Fibroblast of skin of right quadriceps (primary cell): ENCODE results near the gene SPCS1.
"Not testable (repeated sequence)": the region's sequence is repeated elsewhere in the genome, so short reads cannot be mapped to it uniquely, and the experiment has no call there.

Source experiments
- DNase-seq: peaks from one replicate; pipeline ENCODE4 v3.0.0-alpha.2; 2013

The SPCS1 gene

DNA sequence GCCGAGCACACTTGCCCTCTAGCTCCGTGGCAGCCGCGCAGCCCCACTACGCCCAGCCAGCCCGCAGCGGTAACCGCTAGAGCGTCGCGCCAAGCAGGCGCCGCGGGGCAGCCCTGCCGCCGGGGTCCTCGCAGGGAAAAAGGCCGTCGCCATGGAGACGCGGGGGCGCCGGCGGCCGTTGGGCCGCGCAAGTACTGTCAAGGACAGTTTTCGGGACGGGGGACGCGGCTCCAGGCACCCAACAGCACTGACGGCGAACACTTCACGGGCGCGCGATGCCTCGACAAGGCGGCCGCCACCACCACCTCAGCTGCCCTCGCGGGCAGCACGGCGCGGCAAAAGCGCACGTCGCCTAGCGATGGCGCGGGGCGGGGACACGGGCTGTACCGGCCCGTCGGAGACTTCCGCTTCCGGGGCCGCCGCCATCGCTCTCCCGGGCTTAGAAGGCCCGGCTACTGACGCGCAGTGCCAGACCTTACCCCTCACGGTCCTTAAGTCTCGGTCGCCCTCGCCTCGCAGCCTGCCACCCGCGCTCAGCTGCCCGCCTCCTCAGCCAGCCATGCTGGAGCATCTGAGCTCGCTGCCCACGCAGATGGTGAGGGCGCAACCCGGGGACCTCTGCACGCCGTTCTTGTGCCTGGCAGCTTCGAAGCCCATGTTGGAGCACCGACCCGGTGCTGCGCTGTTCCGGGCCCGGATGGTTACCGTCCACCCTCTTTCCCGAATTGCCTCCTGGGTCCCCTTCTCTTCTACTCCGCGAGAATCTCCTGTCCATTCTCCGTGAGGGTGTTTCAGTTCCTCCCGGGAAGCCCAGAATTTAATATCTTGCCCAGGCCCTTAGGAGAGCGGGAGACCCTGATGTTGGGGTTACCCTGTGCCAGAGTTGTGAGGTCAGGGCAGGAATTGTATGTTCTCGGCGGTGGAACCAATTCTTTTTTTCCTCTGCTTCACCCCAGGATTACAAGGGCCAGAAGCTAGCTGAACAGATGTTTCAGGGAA is at the start of gene SPCS1, which contains the start of gene GLT8D1:
Gene SPCS1 (plus strand): TSS at position 419 of the 999 bp plus-strand sequence. CDS start 141 bp downstream, at position 560.
Gene GLT8D1 (minus strand): TSS at position 104 of the 999 bp plus-strand sequence. CDS start 5,331 bp downstream, outside the sequence.
- DNase-seq, result peak; percentile 82

DNA sequence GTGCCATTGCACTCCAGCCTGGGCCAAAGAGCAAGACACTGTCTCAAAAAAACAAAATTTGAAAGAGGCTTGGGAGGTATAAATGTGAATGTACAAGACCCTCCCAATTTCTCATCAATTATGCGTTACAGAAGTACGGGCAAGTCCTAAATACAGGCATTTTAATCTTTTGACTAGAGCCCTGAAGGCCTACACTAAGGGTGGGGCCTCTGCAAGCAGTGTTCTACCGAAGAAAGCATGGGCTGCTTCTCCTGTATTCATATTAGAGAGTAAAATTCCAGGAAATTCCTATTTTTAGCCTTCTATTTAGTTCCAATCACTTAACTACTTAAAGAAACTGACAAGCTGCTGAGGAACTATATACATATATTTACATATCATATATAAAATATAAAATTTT is 45.9 kb upstream of the SPCS1 start:
- no peak for DNase-seq

DNA sequence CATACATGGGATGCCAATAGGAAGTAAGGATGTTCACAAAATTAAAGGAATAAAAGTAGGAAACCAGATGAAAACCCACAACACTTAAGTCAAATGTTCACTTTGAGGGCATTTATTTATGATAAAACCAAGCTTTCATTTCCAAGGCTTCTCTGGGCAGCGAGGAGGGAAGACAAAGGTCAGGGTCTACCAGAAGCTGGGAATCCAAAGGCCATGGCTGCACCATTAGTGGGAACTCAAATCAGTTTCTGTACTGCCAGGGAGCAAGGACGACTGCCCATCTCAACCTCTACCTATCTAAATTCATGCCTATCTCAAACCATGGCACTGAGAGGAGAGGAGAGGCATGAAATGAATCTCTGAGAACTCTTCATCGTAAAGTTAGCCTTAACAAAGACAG is 42.8 kb upstream of the SPCS1 start:
- no peak for DNase-seq

DNA sequence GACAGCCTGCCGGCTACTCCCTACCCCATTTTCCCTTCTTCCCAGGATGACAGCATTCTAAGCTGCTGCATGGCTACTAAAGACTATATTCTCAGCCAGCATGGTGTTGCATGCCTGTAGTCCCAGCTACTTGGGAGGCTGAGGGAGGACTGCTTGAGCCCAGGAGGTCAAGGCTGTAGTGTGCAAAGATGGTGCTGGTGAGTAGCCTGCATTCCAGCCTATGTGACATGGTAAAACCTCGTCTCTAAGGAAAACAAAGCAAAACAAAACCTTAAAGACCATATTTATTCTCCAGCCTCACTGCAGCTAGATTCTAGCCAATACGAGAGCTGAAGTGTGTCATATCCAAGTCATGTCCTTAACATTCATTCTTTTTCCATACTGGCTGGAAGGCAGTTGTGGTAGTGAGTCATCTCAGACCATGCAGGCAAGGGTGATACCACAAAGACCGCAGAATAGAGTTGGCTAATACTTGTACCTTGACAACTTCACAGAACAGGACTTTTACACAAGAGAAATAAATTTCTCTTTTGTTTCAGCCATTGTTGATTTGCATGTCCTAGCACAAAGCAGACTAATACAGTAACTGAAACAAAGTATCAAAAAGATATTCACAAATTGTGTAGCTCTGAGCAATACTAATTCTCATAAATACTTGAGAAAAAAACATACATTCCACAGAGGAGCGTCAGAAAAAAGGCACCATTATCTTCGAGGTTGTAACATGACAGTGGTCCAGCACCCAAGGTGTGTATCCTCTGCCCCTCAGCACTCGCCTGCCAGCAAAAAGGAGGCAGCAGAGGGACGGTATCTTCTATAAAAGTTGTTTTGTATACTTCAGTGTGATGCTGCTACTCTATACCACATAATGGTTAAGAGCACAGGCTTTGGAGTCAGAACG is 35.0 kb upstream of the SPCS1 start:
- peak; percentile 100 for DNase-seq

DNA sequence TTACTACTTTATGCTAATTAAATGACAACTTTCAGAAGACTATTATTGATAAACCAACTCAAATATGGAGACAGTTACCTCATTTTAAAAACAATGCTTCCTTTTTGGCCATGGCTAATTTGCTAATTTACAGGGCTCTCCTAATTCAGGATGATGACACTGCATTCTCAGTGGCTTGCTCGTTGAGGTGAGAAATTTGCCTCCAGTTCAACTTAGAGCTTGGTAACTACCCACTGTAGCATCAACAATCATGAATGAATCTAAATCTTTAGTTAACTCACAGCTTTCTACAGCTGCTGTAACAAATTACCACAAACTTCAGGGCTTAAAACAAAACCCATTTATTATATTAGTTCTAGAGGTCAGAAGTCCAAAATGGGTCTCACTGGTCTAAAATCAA is 34.2 kb upstream of the SPCS1 start:
- peak; percentile 44 for DNase-seq

DNA sequence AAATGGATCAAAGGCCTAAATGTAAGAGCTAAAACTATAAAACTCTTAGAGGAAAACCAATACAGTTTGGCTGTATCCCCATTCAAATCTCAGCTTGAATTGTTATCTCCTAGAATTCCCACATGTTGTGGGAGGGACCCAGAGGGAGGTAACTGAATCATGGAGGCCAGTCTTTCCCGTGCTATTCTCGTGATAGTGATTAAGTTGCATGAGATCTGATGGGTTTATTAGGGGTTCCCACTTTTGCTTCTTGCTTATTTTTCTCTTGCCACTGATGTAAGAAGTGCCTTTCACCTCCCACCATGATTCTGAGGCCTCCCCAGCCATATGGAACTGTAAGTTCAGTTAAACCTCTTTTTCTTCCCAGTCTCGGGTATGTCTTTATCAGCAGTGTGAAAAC is 29.7 kb upstream of the SPCS1 start:
- not testable (repeated sequence) for DNase-seq

DNA sequence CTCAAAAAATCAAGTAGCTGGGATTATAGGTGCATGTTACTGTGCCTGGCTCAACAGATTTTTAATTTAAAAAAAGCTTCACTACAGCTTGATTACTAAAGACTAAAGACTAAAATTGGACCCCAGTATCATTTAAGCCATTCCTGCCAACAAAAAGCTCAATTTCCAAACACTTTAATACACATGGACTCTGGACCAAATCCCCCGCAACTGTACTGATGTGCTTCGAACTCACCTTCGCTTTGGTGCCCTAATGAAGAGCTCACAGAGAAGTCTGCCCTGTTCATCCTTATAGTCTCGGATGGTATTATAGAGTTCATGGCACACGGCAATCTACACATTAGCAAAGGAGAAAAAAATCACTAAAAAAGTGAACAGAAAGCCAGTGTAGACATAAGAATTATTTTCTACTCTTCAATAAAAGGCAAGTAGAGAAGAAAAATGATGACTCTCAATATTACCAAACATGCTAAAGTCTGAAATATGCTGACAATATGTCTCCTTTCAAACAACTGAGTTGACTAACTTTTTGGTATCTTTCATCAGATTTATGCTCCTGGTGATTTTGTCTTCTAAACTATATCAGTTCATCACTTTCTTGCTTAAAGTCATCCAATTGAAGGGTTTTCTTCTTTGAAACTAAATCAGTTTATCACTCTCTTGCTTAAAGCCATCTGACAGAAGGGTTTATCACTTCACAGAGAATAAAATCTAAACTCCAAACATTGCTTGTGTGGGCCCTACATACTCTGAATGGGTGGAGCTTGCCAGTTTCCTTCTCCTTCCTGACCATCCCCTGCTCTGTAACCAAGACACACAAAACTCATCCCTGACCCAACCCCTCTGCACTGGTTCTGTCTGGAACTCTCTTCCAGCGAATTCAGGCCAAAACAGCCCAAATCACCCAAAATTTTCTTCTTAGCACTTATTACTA is 27.4 kb upstream of the SPCS1 start:
- DNase-seq, result peak; percentile 15

DNA sequence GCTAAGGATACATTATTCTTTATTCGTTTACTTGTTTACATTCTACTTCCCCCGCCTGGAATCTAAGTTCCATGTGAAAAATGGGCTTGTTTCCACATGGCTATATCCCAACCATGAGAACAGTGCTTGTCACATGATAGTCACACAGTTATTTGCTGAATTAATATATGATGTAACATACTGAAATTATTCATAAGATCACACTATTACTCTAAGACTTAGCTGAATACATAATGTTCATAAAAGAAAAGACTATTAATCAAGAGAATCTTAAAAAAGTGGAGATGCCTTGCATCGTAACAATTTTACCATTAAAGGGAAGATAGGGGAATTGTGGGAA is 26.7 kb upstream of the SPCS1 start:
- peak; percentile 51 for DNase-seq

DNA sequence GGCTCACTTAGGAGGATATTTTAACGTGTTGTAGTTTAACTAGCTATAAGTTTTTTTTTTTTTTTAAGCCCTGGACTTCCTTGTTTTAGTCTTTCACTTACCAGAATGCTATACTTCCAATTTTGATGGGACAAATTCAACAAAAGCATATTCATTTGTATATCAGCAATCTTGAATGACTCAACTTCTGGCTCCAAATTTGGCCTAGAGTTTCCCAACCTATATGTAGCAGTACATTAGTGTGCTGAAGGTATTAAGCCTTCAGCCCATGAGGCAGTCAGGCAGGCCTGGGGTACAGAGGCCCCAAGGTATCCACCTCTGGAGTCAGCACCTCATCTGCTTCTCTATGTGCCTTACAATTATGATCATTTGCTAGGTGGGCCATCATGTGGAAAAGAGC is 26.1 kb upstream of the SPCS1 start:
- DNase-seq, result no peak

DNA sequence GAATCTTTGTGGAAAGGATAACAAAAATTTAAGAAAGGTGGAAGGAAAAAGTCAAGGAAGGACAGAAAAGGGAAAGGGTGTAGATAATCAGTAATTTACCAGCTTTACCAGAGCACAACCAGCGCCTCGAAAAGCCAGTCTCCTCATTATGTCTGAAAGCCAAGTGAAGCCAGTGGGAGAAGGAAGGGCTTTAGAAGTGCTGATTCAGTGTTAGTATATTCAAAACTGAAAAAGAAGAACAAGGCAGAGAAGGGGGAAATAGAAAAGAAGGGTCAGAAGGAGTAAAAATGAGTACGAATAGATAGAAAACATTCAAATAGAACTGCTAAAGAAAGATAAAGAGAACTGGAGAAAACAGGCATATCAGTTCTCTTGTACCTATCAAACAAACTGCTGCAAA is 24.3 kb upstream of the SPCS1 start:
- no peak for DNase-seq

DNA sequence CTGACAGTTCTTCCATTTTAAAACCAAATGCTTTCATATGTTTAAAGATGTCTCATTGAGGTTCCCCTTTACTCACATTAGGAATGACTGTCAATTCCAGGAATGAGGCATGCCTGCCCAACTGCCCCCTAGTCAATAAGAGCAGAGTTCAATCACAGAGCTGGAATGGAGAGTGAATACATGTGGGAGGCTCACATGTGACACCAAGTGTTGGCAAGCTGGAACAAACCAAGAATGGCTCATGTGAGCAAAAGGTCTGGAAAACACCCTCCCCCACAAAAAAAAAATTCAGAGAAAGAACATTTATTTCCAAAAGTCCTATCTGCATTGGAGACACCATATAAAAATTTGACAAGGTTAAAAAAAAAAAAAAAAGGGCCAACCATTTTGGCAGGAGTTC is 23.9 kb upstream of the SPCS1 start:
- peak; percentile 82 for DNase-seq

DNA sequence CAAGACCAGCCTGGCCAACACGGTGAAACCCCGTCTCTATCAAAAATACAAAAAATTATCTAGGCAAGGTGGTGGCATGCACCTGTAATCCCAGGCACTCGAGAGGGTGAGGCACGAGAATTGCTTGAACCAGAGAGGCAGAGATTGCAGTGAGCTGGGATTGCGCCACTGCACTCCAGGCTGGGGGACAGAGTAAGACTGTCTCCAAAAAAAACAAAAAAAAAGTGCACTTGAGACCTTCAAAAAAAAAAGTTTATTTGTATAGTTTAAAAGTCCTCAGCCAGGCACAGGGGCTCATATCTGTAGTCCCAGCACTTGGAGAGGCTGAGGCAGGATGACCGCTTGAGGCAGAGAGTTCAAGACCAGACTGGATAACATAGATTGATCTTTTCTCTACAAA is 22.3 kb upstream of the SPCS1 start:
- DNase-seq, result no peak

DNA sequence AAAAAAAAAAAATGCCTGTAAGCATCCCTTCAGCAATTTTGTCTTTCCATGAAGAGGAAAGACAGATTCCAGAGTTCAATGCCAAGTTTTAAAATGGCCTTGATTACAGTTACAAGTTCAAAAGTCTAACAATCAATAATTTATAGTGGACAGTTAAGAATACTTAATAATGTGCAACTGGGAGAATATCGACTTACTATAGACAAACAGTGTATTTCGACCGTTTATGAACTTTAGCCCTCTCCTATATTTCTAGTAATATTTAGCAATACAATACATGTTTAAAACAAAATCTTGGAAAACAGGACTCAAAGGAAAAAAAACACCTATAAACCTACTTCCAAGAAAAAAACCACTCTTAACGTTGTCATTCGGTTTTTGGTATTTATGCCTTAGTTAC is 21.7 kb upstream of the SPCS1 start:
- no peak for DNase-seq

DNA sequence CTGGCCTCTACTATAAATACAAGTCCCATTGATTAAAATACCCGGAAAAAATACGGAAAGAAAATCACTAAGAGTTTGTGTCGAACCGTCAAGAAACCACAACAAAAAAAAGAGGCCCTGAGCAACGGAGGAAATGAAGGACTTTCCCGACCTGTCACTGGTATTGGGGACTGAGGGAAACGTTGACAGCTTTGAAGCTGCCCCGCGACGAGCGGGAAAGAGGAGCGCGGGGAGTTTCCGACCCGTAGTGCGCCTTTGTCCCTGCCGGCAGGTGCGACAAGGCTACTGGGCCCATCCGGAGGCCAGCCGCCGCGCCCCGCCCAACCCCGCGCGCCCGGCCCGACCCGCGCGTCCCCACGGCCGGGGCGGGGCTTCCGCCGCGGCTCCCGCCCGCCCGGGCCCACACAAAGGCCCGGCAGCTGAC is 20.6 kb upstream of the SPCS1 start:
- DNase-seq, result peak; percentile 65

DNA sequence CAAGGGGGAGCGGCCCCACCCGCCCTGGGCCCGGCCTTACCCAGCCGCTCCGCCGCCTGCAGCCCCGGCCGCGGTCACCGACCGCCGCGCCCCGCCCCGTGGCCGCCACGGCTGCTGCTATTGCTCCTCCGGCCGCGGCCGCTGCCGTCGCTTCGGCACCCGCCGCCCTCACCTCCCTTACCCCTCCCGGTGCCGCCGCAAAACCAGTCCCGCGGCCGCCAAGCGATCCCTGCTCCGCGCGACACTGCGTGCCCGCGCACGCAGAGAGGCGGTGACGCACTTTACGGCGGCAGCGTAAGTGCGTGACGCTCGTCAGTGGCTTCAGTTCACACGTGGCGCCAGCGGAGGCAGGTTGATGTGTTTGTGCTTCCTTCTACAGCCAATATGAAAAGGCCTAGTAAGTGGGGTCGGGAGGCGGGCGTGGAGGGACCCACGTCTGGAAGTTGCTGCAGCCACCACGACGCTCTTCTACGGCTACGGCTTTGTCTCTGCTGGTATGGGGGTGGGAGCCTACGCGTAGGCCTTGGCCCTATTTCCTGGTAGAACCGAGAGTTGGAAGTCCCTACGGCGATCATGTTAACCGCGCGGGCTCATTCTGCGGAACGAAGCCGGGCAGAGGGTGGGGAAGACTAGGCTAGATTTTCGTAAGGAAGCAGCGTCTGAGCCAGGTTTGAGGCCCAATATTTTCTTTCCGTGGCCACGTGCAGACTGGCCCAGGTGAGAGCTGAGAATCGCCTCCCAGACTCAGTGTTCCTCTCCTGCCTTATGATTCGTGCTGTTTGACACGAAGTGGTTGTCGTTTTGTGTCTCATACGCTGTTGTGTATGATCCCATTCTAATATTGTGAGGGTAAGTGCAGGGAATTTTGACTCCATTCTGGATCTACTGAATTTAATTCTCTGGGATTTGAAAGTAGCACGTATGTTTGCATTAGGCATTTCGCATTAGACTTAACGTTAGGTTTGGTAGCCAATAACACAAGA is 19.9 kb upstream of the SPCS1 start, which contains the start of the genes GNL3 and PBRM1:
Gene GNL3 (plus strand): TSS at position 324 of the 983 bp plus-strand sequence. CDS start 61 bp downstream, at position 385.
Gene PBRM1 (minus strand): TSS at position 205 of the 983 bp plus-strand sequence.
- peak; percentile 96 for DNase-seq

DNA sequence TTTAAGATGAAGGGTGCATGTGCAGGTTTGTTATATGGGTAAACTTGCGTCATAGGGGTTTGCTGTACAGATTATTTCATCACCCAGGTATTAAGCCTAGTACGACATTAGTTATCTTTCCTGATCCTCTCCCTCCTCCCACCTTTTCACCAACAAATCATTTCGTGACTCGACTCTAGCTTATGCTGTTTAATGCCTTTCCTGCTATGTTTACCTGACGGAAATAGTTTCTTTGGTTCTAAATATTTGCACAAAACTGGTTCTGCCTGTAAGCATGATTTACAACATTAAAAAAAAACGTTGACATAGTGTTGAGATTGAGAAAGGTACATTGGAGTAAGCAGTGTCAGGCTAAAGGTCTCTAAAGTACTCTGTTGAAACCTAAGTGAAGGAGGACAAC is 17.6 kb upstream of the SPCS1 start:
- no peak for DNase-seq

DNA sequence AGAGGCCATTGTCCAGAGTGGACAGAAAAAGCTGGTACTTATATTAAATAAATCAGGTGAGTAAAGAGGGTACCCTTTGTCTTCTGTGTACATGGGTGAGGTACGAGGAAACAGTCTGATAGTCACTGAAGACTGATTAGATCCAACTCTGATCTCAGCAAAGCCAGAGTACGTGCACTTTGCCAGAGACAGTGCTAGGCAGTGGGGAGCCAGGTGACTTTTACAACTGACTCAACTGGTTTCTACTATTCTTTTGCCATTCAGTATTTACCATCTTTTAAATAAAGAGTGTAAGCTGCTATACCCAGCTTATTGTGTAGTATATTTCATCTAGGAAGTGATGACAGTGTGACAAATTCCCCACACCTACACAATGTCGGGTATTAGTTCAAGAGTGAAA is 16.8 kb upstream of the SPCS1 start:
- no peak for DNase-seq

DNA sequence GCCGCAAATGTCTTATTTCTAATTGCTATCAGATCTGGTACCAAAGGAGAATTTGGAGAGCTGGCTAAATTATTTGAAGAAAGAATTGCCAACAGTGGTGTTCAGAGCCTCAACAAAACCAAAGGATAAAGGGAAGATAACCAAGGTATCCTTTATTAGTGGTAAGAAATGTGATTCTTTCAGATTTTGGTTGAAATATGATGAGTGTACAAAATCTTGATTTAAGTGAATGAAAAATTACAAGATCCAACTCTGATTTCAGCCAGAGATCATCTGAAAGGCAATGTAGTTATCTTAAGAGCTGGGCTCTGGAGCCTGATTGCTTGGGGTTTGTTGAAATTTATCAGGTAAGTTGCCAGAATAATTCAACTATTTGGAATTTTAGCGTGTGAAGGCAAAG is 15.3 kb upstream of the SPCS1 start:
- DNase-seq, result no peak

DNA sequence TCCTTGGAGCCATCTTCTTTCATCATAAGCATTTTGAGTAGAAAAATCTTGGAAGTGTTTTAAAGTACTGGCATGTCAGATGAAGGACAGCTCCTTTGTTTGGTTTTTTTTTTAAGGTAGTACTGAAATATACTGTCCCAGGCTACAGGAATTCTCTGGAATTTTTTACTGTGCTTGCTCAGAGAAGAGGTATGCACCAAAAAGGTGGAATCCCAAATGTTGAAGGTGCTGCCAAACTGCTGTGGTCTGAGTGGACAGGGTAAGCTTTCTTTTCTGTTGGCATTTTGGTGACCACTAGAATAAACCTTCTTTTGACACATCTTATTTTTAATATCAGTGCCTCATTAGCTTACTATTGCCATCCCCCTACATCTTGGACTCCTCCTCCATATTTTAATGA is 12.8 kb upstream of the SPCS1 start:
- no peak for DNase-seq

DNA sequence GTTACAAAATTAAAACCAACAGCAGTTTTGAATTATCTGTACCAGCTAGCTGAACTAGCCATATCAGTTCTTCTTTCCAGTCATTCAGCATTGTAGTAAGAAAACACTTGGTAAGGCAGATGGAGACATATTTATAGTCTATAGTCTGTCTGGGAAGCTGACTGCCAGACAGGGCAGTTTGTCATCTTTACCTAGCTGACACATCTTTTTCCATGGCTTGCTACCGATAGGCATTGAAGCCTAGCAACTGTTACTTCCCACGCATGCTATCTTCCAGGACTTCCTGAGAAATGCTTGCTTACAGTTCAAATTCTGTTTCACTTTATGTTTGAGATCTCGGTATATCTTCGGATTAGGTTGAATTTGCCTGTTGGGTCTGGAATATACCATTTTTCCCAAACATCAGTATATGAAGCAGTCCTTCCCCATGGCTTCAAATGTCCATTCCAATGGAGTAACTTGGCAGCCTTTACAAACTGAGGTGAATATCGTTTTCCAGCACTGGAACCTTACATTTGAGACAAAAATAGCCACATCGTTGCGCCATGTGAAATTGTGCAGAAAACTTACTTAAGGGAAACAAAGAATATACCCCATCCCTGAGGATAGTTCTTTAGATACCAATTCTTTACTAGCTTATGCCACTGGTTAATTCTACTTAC is 11.2 kb upstream of the SPCS1 start:
- DNase-seq, result no peak
